ENCODE data around the gene ATRNL1.
A peak's percentile ranks its signal among the peaks of the same experiment; 100 is the strongest.
"Not testable (repeated sequence)": the region's sequence is repeated elsewhere in the genome, so short reads cannot be mapped to it uniquely, and the experiment has no call there.

The ATRNL1 gene

GRCh38 chr10:115747811-115748210 is 654.6 kb downstream of the ATRNL1 start:
- no peak for DNase-seq (ENCODE audit: low read depth)

GRCh38 chr10:115758488-115758887 is 665.3 kb downstream of the ATRNL1 start:
- not testable (repeated sequence) for DNase-seq (ENCODE audit: low read depth)

- DNase-seq (ENCODE audit: low read depth), result no peak
These were observed 667.0 kb downstream of the ATRNL1 start for GRCh38 chr10:115760131-115760530.

GRCh38 chr10:115761166-115761565 is 668.0 kb downstream of the ATRNL1 start:
- DNase-seq (ENCODE audit: low read depth), result no peak

- DNase-seq (ENCODE audit: low read depth), result peak; percentile 2
These were observed 668.9 kb downstream of the ATRNL1 start for GRCh38 chr10:115762029-115762428.

- no peak for DNase-seq (ENCODE audit: low read depth)
These were observed 678.6 kb downstream of the ATRNL1 start for GRCh38 chr10:115771755-115772154.

GRCh38 chr10:115772606-115773005 is 679.4 kb downstream of the ATRNL1 start:
- peak; percentile 60 for DNase-seq (ENCODE audit: low read depth)

GRCh38 chr10:115773832-115774231 is 680.7 kb downstream of the ATRNL1 start:
- no peak for DNase-seq (ENCODE audit: low read depth)

GRCh38 chr10:115774721-115775120 is 681.6 kb downstream of the ATRNL1 start:
- no peak for DNase-seq (ENCODE audit: low read depth)

- DNase-seq (ENCODE audit: low read depth), result no peak
These were observed 684.5 kb downstream of the ATRNL1 start for GRCh38 chr10:115777646-115778045.

GRCh38 chr10:115790220-115790619 is 697.1 kb downstream of the ATRNL1 start:
- no peak for DNase-seq (ENCODE audit: low read depth)

- DNase-seq (ENCODE audit: low read depth), result no peak
These were observed 702.8 kb downstream of the ATRNL1 start for GRCh38 chr10:115795964-115796363.

- no peak for DNase-seq (ENCODE audit: low read depth)
These were observed 708.3 kb downstream of the ATRNL1 start for GRCh38 chr10:115801457-115801856.

GRCh38 chr10:115801992-115802391 is 708.8 kb downstream of the ATRNL1 start:
- no peak for DNase-seq (ENCODE audit: low read depth)

GRCh38 chr10:115802911-115803310 is 709.7 kb downstream of the ATRNL1 start:
- DNase-seq (ENCODE audit: low read depth), result no peak

GRCh38 chr10:115814542-115814941 is 721.4 kb downstream of the ATRNL1 start:
- no peak for DNase-seq (ENCODE audit: low read depth)

- DNase-seq (ENCODE audit: low read depth), result no peak
These were observed 724.8 kb downstream of the ATRNL1 start for GRCh38 chr10:115818012-115818411.

- no peak for DNase-seq (ENCODE audit: low read depth)
These were observed 733.2 kb downstream of the ATRNL1 start for GRCh38 chr10:115826396-115826795.

GRCh38 chr10:115827231-115828009 is 734.3 kb downstream of the ATRNL1 start:
- DNase-seq (ENCODE audit: low read depth), result no peak

- not testable (repeated sequence) for DNase-seq (ENCODE audit: low read depth)
These were observed 735.0 kb downstream of the ATRNL1 start for GRCh38 chr10:115828182-115828581.

GRCh38 chr10:115829521-115830205 is 736.5 kb downstream of the ATRNL1 start:
- peak; percentile 56 for DNase-seq (ENCODE audit: low read depth)

- peak; percentile 6 for DNase-seq (ENCODE audit: low read depth)
These were observed 737.3 kb downstream of the ATRNL1 start for GRCh38 chr10:115830265-115830970.

GRCh38 chr10:115831016-115831415 is 737.9 kb downstream of the ATRNL1 start:
- no peak for DNase-seq (ENCODE audit: low read depth)
